Lower lobe of right lung (tissue), 2 donors: ENCODE measurements around the gene APOBEC3F. TPM values are rescaled to one million over a fixed set of nuclear protein-coding genes. Genes with fewer than 3 reads are reported as not detected.
"Not testable (repeated sequence)": the region's sequence is repeated elsewhere in the genome, so short reads cannot be mapped to it uniquely, and the experiment has no call there.

Experiments
- ATAC-seq, 2 donors: fragments of 200-7000 bp; cut with Tn5 transposase; one replicate each; pipeline ENCODE4 v1.9.1; 2020 to 2022; ENCODE audit warnings: mild to moderate bottlenecking in 2 of 2, moderate library complexity in 2 of 2
- DNase-seq: peaks from one replicate; pipeline ENCODE4 v3.0.0-alpha.2; 2020
- H3K27ac ChIP-seq: fragments of 200-600 bp; one replicate; pipeline ENCODE4 v1.8.0; 2022
- H3K27me3 ChIP-seq: fragments of 200-600 bp; one replicate; pipeline ENCODE4 v1.8.0; 2022; ENCODE audit warnings: low read depth
- H3K36me3 ChIP-seq: fragments of 200-600 bp; one replicate; pipeline ENCODE4 v1.8.0; 2022; ENCODE audit warnings: mild to moderate bottlenecking
- H3K4me1 ChIP-seq: fragments of 200-600 bp; one replicate; pipeline ENCODE4 v1.8.0; 2022
- H3K4me3 ChIP-seq: fragments of 200-600 bp; one replicate; pipeline ENCODE4 v1.8.0; 2022; ENCODE audit warnings: mild to moderate bottlenecking
- H3K9me3 ChIP-seq: fragments of 200-600 bp; one replicate; pipeline ENCODE4 v1.8.0; 2022
- intact Hi-C: fragments of 100-400 bp; cut with DNase I; formaldehyde crosslinking; loops from one replicate; pipeline ENCODE4 v1.11.0; 2022
- total RNA-seq: library from RNA; stranded (reverse); fragmentation: NEBNext Ultra II Directional; extraction: Animal tissue kit (Norgen Biotek cat#: 25700); gene quantifications from one replicate; pipeline ENCODE4 v1.2.1, GENCODE V29; 2021
- TF ChIP-seq, protein P1 (sequence below): fragments of 200-600 bp; IDR thresholded peaks from one replicate; pipeline ENCODE4 v1.8.0; 2022; ENCODE audit warnings: antibody characterized with exemption, mild to moderate bottlenecking
- donor health status: DM: no; HTN: yes; CAD: no; lungs with severe emphysema.

Gene APOBEC3F
- total RNA-seq, 1 donor from 2014 or later: 9.5 TPM

DNA sequence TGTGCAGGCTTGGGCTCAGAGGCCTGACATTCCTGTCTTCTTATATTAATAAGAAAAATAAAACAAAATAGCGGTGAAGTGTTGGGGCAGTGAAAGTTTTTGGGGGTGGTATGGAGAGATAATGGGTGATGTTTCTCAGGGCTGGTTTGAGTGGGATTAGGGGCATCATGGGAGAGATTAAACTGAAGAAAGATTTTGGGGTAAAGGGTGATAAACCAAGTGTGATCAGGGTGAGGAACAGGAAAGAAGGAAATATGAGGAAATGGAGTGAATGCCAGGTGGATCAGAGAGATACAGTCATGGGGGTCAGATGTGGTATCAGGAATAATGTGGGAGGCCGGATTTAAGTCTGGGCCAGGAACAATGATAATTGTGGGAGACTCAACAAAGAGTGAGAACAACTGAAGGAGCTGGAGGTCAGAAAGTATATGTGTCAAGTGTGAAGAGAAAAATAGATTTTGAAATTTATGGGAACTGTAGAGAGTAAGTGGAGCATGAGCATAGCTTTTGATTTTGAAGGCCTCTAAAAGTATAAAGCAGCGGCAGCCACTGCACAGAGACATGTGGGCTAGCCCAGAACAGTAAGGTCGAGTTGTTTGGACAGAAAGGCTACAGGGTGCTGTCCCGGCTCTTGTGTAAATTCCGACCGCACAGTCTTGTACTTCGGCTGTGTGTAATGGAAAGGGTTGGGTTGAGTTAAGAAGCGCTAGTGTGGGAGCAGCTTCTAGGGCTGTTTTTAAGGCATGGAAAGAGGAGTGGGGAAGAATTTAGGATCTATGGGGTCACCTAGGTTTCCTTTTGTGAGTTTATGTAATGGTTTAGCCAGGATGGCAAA lies 26.0 kb downstream of the APOBEC3F start:
- DNase-seq, H3K27me3 ChIP-seq, H3K9me3 ChIP-seq, H3K27ac ChIP-seq, ATAC-seq, intact Hi-C loops, H3K4me1 ChIP-seq, H3K4me3 ChIP-seq, H3K36me3 ChIP-seq: not testable (repeated sequence)

DNA sequence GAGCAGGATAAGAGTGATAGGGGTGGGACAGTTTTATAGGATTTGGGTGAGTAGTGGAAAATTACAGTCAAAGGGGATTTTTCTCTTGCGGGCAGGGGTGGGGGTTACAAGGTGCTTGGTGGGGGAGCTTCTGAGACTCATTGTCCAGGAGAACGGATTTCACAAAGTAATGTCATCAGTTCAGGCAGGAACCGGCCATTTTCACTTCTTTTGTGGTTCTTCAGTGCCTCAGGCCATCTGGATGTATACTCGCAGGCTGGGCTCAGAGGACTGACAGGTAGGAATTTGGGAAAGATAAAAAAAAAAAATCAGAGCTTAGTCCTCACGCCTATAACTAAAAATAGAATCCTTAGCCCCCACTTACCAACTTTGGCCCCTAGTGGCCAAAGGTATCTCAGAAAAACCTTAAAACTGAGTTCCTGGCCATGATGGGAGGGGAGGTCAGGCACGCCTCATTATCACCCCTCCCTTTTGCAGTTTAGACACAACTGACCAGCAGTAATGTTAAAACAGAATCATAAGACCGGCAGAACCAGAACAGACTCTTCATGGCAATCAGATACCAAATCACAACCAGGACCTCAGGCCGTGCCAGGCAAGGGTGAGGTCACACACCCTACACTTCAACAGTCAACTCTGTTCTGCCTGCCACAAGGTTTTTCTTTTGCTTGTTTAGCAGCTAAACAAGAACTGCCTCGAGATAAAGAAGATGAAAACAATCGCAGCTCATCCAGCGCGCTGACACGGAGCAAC lies 27.5 kb downstream of the APOBEC3F start:
- H3K9me3 ChIP-seq: no peaks in the 10 kb centered on the region
- DNase-seq: no peak
- H3K4me3 ChIP-seq: no peak overlapping the region
- ATAC-seq: no peak
- H3K36me3 ChIP-seq: no peaks in the 10 kb centered on the region
- intact Hi-C loops: no loop called here
- no peaks in the 10 kb centered on the region for H3K4me1 ChIP-seq
- TF ChIP-seq, protein P1, sequence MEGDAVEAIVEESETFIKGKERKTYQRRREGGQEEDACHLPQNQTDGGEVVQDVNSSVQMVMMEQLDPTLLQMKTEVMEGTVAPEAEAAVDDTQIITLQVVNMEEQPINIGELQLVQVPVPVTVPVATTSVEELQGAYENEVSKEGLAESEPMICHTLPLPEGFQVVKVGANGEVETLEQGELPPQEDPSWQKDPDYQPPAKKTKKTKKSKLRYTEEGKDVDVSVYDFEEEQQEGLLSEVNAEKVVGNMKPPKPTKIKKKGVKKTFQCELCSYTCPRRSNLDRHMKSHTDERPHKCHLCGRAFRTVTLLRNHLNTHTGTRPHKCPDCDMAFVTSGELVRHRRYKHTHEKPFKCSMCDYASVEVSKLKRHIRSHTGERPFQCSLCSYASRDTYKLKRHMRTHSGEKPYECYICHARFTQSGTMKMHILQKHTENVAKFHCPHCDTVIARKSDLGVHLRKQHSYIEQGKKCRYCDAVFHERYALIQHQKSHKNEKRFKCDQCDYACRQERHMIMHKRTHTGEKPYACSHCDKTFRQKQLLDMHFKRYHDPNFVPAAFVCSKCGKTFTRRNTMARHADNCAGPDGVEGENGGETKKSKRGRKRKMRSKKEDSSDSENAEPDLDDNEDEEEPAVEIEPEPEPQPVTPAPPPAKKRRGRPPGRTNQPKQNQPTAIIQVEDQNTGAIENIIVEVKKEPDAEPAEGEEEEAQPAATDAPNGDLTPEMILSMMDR: no peak
- H3K27ac ChIP-seq: no peak overlapping the region
- no peaks in the 10 kb centered on the region for H3K27me3 ChIP-seq

DNA sequence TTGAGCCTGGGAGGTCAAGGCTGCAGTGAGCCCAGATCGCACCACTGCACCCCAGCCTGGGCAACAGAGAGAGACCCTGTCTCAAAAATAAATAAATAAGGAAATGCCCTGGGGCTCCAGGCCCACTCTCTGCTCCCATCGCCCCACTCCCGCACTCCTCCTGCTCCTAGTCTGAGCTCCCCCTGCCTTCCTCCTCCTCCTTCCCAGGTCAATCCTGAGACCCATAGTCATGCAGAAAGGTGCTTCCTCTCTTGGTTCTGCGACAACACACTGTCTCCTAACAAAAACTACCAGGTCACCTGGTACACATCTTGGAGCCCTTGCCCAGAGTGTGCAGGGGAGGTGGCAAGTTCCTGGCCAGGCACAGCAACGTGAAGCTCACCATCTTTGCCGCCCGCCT lies 29.5 kb downstream of the APOBEC3F start:
- H3K27ac ChIP-seq: no peak overlapping the region
- intact Hi-C loops: no loop called here
- H3K4me1 ChIP-seq: no peaks in the 10 kb centered on the region
- no peak overlapping the region for H3K4me3 ChIP-seq
- TF ChIP-seq, protein P1: no peak
- ATAC-seq (peak in 1 of 2 donors; percentile 13), DNase-seq (no peak)
- H3K9me3 ChIP-seq: no peaks in the 10 kb centered on the region
- no peaks in the 10 kb centered on the region for H3K36me3 ChIP-seq
- H3K27me3 ChIP-seq: no peaks in the 10 kb centered on the region

DNA sequence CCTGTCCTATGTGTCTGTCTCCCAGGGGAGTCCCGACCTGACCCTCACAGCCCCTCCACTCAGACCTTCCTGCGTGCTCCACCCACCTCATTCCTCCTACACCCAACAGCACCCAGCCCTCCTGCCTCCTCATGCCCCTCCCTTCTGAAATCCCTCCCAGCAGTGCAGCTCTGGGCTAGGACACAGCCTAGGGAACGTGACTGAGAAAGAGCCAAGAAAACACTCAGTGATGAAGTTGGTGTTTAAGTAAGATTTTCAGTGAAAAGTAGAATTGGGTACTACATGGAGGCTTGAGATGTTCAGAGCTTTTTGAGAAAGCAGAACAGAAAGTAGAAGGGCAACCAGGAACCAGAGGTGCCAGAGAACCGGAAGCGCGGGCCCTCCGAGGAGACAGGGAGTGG lies 31.9 kb downstream of the APOBEC3F start:
- H3K27ac ChIP-seq, H3K27me3 ChIP-seq, ATAC-seq, H3K9me3 ChIP-seq, DNase-seq, H3K36me3 ChIP-seq, H3K4me1 ChIP-seq, H3K4me3 ChIP-seq, intact Hi-C loops: not testable (repeated sequence)

DNA sequence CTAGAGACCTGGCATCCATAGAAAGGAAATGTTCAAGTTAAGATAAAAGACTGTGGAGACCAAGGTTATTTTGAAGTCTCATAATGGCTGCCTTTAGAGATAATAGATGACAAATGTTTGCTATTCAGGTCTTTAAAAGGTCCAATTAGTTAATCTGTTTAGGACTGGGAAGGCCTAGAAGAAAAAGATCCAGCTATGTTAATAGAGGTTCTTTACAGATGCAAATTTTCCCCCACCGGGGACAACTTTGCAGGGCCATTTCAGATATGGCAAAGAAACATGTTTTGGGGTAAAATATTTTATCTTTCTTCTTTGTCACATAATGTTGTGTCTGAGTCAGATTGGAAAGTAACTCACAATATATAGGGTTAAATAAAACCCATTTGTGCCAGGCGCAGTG lies 33.3 kb downstream of the APOBEC3F start:
- Histone ChIP-seq H3K27me3 (no peaks in the 10 kb centered on the region), H3K9me3 (no peaks in the 10 kb centered on the region), H3K4me3 (no peak overlapping the region), H3K27ac (no peak overlapping the region), H3K4me1 (peaks cover 12% of the 10 kb centered on the region), H3K36me3 (no peaks in the 10 kb centered on the region)
- no peak for ATAC-seq
- intact Hi-C loops: no loop called here
- TF ChIP-seq, protein P1: no peak
- no peak for DNase-seq

DNA sequence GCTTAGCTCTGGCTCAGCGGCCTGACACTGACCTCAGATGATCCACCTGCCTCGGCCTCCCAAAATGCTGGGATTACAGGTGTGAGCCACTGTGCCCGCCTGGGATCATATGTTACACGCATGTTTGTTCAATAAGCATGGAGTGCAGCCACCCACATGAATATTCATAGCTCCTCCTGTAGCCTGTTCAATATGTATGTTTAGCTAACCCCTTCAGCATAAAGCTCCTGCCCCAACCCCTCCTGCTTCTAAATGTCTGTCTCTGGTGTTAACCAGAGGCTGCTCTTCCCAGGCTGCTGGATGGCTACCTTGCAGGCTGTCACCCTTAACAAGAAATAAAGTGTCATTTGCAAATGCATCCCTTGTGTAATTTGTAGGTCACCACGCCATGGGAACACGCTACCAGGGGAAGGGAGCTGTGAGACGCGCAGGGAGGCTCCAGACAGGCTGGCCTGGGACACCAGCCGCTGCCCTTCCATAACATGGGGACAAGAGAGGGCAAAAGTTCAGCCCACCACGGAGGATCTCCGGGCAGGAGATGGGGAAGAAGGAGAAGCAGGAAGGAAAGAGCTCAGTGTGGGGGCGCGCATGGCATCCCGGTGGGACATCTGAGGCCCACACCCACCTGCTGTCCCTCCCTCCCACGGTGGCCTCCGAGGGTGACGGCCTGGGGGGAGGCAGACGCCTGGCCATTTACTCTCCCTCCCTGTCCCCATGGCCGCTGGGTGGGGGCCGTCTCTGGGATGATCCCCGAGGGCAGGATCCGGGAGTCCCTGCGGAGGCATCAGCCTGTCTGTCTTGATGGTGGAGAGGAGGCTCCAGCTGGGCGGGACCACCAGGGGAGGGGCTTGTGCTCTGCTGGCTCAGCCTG lies 35.7 kb downstream of the APOBEC3F start:
- H3K9me3 ChIP-seq, intact Hi-C loops, DNase-seq, H3K27me3 ChIP-seq, ATAC-seq, H3K27ac ChIP-seq: not testable (repeated sequence)
- Histone ChIP-seq H3K4me3 (peak overlapping the region; percentile 63), H3K36me3 (peaks cover 15% of the 10 kb centered on the region), H3K4me1 (peaks cover 12% of the 10 kb centered on the region)

DNA sequence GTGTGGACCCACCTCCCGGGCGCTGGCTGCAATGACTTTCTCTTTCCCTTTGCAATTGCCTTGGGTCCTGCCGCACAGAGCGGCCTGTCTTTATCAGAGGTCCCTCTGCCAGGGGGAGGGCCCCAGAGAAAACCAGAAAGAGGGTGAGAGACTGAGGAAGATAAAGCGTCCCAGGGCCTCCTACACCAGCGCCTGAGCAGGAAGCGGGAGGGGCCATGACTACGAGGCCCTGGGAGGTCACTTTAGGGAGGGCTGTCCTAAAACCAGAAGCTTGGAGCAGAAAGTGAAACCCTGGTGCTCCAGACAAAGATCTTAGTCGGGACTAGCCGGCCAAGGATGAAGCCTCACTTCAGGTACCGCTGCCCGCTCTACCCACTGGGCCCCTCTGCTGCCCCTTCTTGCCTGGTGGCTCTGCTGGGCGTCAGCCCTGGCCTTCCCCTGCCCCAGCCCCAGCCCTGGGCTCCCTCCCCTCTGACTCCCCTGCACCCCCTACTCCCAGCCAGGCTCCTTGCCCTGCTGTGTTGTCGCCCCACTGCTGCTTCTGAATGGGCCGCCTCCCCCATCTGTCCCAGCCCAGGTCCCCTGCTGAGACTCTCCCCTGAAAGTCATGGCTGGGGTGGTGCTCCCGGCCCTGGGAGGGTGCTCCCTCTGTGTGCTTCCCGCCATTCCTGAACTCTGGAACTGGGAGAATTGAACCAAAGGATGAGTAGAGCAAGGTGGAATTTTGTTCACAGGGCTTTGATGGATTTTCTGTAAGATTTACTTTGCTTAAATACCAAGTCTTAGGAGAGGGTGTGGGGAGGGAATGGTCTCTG lies 36.6 kb downstream of the APOBEC3F start, which contains the start of gene APOBEC3G:
TSS of gene APOBEC3G (plus strand) at position 250 of the 815 bp plus-strand sequence. CDS start at position 337, 87 bp downstream.
- Histone ChIP-seq H3K27ac (peak within 1 kb of the TSS; percentile 80), H3K4me3 (peak within 1 kb of the TSS; percentile 63), H3K36me3 (peaks cover 19% of the 10 kb centered on the region), H3K4me1 (peaks cover 12% of the 10 kb centered on the region)
- peak; percentile 65 for DNase-seq
- H3K27me3 ChIP-seq, H3K9me3 ChIP-seq, intact Hi-C loops: not testable (repeated sequence)
- peak; percentile 93 for ATAC-seq

DNA sequence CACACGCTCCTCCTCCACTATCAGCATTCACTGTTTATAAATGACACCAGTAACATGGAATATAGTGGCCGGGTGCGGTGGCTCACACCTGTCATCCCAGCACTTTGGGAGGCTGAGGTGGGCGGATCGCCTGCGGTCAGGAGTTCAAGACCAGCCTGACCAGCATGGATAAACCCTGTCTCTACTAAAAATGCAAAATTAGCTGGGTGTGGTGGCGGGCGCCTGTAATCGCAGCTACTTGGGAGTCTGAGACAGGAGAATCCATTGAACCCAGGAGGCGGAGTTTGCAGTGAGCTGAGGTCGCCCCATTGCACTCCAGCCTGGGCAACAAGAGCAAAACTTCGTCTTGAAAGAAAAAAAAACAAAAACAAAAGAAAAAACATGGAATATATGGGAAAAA lies 37.2 kb downstream of the APOBEC3F start:
- H3K4me3 ChIP-seq: peak overlapping the region; percentile 63
- H3K27ac ChIP-seq: peak overlapping the region; percentile 80
- H3K27me3 ChIP-seq, intact Hi-C loops, H3K9me3 ChIP-seq, ATAC-seq, DNase-seq: not testable (repeated sequence)
- peaks cover 19% of the 10 kb centered on the region for H3K36me3 ChIP-seq
- H3K4me1 ChIP-seq: peaks cover 12% of the 10 kb centered on the region
